ENCODE results near the gene FTSJ1.

DNA sequence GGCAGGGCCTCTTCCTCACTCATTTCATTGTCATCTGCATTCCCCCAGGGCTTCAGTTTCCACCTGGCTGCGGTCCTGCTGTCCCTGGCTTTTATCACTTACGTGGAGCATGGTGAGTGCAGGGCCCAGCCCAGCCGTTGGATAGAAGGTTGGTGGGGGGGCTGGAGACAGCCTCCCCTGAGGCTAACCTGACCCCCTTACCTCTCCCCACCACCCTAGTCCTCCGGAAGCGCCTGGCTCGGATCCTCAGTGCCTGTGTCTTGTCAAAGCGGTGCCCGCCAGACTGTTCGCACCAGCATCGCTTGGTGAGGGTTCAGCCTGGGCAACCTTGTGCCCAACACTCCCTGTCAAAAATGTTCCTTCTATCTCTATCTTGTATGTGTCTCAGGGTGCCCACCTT, 39.8 kb downstream of the FTSJ1 start:
- TF ChIP-seq, protein P1, sequence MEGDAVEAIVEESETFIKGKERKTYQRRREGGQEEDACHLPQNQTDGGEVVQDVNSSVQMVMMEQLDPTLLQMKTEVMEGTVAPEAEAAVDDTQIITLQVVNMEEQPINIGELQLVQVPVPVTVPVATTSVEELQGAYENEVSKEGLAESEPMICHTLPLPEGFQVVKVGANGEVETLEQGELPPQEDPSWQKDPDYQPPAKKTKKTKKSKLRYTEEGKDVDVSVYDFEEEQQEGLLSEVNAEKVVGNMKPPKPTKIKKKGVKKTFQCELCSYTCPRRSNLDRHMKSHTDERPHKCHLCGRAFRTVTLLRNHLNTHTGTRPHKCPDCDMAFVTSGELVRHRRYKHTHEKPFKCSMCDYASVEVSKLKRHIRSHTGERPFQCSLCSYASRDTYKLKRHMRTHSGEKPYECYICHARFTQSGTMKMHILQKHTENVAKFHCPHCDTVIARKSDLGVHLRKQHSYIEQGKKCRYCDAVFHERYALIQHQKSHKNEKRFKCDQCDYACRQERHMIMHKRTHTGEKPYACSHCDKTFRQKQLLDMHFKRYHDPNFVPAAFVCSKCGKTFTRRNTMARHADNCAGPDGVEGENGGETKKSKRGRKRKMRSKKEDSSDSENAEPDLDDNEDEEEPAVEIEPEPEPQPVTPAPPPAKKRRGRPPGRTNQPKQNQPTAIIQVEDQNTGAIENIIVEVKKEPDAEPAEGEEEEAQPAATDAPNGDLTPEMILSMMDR (IDR thresholded peaks at IDR 0.05): no peak
- TF ChIP-seq POLR2A (IDR thresholded peaks at IDR 0.05) (no peak), EP300 (IDR thresholded peaks at IDR 0.05) (no peak)

Data from ovary (tissue), 3 donors.